Keratinocyte (primary cell): ENCODE results near the gene COL25A1. TPM values are rescaled to one million over a fixed set of nuclear protein-coding genes. Genes with fewer than 3 reads are reported as not detected.

Source experiments
- DNase-seq: peaks from one replicate; pipeline ENCODE4 v3.0.0-alpha.2; 2011; ENCODE audit warnings: low read depth, missing footprints, low spot score
- FAIRE-seq: peaks from 2 replicates; lab custom pipeline; 2011; peaks lifted over from hg19 to GRCh38; lab: Jason Lieb, UNC
- H2AFZ ChIP-seq: 2 replicates; pipeline ENCODE4 v1.6.0; 2012; ENCODE audit warnings: low read length, control low read depth, inconsistent platforms; ENCODE audit not compliant: control insufficient read depth
- H3K27ac ChIP-seq: 2 replicates; pipeline ENCODE4 v1.5.1; 2011; ENCODE audit warnings: low read length; ENCODE audit not compliant: control insufficient read depth, insufficient read depth
- H3K27me3 ChIP-seq: 3 replicates; pipeline ENCODE4 v1.6.0; 2011; ENCODE audit warnings: low read length; ENCODE audit not compliant: control insufficient read depth, insufficient read depth; ENCODE audit errors: extremely low read depth
- H3K36me3 ChIP-seq, 2 experiments: 2 replicates in 1 of 2; 3 replicates in 1 of 2; pipeline ENCODE4 v1.5.1; 2011; ENCODE audit warnings: low read length in 2 of 2, mild to moderate bottlenecking in 1 of 2; ENCODE audit not compliant: control insufficient read depth in 2 of 2, insufficient read depth in 2 of 2; ENCODE audit errors: extremely low read depth in 1 of 2
- H3K4me1 ChIP-seq: 3 replicates; pipeline ENCODE4 v1.5.1; 2011; ENCODE audit warnings: low read length; ENCODE audit not compliant: control insufficient read depth, insufficient read depth; ENCODE audit errors: extremely low read depth
- H3K4me2 ChIP-seq: 3 replicates; pipeline ENCODE4 v1.6.0; 2011; ENCODE audit warnings: low read depth, low read length; ENCODE audit not compliant: control insufficient read depth, insufficient read depth; ENCODE audit errors: extremely low read depth
- H3K4me3 ChIP-seq, 3 experiments: fragments of 200-600 bp in 1 of 3; sonication (generic) in 1 of 3; 2 replicates in 2 of 3; 3 replicates in 1 of 3; pipeline ENCODE4 v1.5.1; 2011 to 2016; ENCODE audit warnings: low read length in 3 of 3, mild to moderate bottlenecking in 3 of 3, control low read depth in 2 of 3, inconsistent platforms in 1 of 3, low read depth in 1 of 3, mixed read lengths in 1 of 3, mixed run types in 1 of 3, moderate library complexity in 1 of 3; ENCODE audit not compliant: control insufficient read depth in 2 of 3, insufficient read depth in 2 of 3; ENCODE audit errors: extremely low read depth in 1 of 3
- H3K79me2 ChIP-seq: 2 replicates; pipeline ENCODE4 v1.6.0; 2012; ENCODE audit warnings: low read length; ENCODE audit not compliant: control insufficient read depth, insufficient read depth
- H3K9ac ChIP-seq: 3 replicates; pipeline ENCODE4 v1.6.0; 2011; ENCODE audit warnings: low read length; ENCODE audit not compliant: control insufficient read depth, insufficient read depth; ENCODE audit errors: extremely low read depth
- H3K9me1 ChIP-seq: 3 replicates; pipeline ENCODE4 v1.6.0; 2011; ENCODE audit warnings: low read length; ENCODE audit not compliant: control insufficient read depth, insufficient read depth; ENCODE audit errors: extremely low read depth
- H3K9me3 ChIP-seq: 2 replicates; pipeline ENCODE4 v1.5.1; 2012; ENCODE audit warnings: low read depth, low read length; ENCODE audit not compliant: control insufficient read depth
- H4K20me1 ChIP-seq: 3 replicates; pipeline ENCODE4 v1.6.0; 2011; ENCODE audit warnings: low read length; ENCODE audit not compliant: control insufficient read depth, insufficient read depth; ENCODE audit errors: extremely low read depth
- EZH2 ChIP-seq: IDR thresholded peaks from one replicate; pipeline ENCODE4 v1.6.1; 2012; ENCODE audit warnings: inconsistent platforms, mild to moderate bottlenecking, low read length, moderate library complexity
- dilution Hi-C: fragments of 300-500 bp; cut with MboI; formaldehyde crosslinking; loops from one replicate; pipeline ENCODE4 v1.7.0; 2020; ENCODE audit warnings: low sequenced_read_pairs; ENCODE audit not compliant: extremely low pct_ligation_motif_present
- polyA plus RNA-seq, 5 experiments: library from polyadenylated mRNA; depleted of rRNA in 3 of 5; stranded (reverse) in 3 of 5; stranded (forward) in 1 of 5; unstranded in 1 of 5; fragments of >200 nt; gene quantifications; 1 replicate in 1 of 5; 2 replicates in 3 of 5; 3 replicates in 1 of 5; pipeline versions ENCODE4 v1.2.1 to v1.2.3, GENCODE V29; 2011 to 2012; ENCODE audit warnings: missing spikeins in 2 of 5, low read depth in 1 of 5, low replicate concordance in 1 of 5
- TF ChIP-seq, protein P1 (sequence below), 3 experiments: IDR thresholded peaks in 1 of 3; conservative IDR thresholded peaks in 1 of 3; optimal IDR thresholded peaks in 1 of 3; 2 replicates in 2 of 3; 3 replicates in 1 of 3; pipeline versions ENCODE3 to v1.5.1; 2011; ENCODE audit warnings: low read length in 3 of 3, mild to moderate bottlenecking in 3 of 3, moderate library complexity in 2 of 3, control low read depth in 1 of 3, inconsistent platforms in 1 of 3; ENCODE audit not compliant: insufficient read depth in 2 of 3; ENCODE audit errors: extremely low read depth in 1 of 3

Gene COL25A1
- polyA plus RNA-seq, 1 donor (not counting 4 experiments of a cell fraction or from before 2014, with no cell fraction given), result not detected

DNA sequence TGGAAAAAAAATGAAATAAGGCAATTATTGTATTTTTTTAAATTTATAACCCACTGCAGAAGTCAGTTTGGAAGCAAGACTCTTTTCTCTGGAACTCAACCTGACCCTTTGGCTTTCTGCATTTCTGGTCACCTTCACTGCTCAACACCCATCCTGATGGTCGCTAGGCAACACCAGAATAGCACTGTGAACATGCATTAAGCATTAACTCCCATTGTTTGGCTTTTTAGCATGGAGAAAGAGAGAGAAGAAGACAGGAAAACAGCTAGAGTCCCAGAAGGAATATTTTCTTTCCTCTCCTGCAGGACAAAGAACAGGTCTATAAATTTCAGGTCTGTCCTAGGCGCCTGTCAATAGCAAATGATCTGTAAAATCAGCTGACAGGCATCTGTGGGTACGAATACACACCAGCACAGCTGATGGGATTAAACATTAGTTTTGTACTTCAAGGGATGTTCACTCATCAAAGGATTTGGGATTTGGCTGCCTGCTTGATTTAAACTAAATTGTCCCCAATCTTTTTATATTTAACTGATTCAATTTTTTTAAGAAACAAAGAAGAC lies 402.4 kb downstream of the COL25A1 start:
- H3K4me1 ChIP-seq, result no peaks in the 10 kb centered on the region
- H3K4me2 ChIP-seq, result no peak overlapping the region
- FAIRE-seq (peak; percentile 23), DNase-seq (no peak)
- no peaks in the 10 kb centered on the region for H3K36me3 ChIP-seq
- H2AFZ ChIP-seq, result no peak overlapping the region
- H3K27me3 ChIP-seq, result no peaks in the 10 kb centered on the region
- no peaks in the 10 kb centered on the region for H3K9me3 ChIP-seq
- H3K27ac ChIP-seq, result no peak overlapping the region
- dilution Hi-C loops, result no loop called here
- H3K9ac ChIP-seq, result no peak overlapping the region
- no peaks in the 10 kb centered on the region for H4K20me1 ChIP-seq
- H3K9me1 ChIP-seq, result no peaks in the 10 kb centered on the region
- no peaks in the 10 kb centered on the region for H3K79me2 ChIP-seq
- no peak for TF ChIP-seq EZH2
- TF ChIP-seq, protein P1, sequence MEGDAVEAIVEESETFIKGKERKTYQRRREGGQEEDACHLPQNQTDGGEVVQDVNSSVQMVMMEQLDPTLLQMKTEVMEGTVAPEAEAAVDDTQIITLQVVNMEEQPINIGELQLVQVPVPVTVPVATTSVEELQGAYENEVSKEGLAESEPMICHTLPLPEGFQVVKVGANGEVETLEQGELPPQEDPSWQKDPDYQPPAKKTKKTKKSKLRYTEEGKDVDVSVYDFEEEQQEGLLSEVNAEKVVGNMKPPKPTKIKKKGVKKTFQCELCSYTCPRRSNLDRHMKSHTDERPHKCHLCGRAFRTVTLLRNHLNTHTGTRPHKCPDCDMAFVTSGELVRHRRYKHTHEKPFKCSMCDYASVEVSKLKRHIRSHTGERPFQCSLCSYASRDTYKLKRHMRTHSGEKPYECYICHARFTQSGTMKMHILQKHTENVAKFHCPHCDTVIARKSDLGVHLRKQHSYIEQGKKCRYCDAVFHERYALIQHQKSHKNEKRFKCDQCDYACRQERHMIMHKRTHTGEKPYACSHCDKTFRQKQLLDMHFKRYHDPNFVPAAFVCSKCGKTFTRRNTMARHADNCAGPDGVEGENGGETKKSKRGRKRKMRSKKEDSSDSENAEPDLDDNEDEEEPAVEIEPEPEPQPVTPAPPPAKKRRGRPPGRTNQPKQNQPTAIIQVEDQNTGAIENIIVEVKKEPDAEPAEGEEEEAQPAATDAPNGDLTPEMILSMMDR (optimal IDR thresholded peaks at IDR 0.05 in 1 of 3, IDR thresholded peaks at IDR 0.05 in 1 of 3, conservative IDR thresholded peaks at IDR 0.05 in 1 of 3; ENCODE audit: extremely low read depth in 1 of 3, insufficient read depth in 2 of 3, low read length in 3 of 3), result no peak
- no peak overlapping the region for H3K4me3 ChIP-seq

DNA sequence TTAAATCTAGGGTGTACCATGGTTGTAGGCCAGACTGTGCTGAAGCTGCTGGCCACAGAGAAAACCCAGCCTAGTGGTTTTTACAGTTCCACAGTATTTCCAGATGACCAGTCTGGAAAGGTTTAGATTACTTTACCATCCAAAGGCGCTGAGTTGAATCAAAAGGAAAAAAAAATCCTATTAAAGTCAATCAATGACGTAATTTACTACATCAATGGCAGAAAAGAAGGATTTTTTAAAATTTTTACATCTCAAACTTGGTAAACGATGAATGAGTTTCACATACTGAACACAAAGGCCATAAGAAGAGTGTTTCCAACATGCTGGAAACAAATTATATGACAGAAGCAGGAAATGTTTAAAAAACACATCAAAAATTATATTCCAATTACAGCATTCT lies 409.0 kb downstream of the COL25A1 start:
- Histone ChIP-seq H3K9ac (no peak overlapping the region), H3K4me3 (no peak overlapping the region), H3K36me3 (no peaks in the 10 kb centered on the region), H3K9me1 (no peaks in the 10 kb centered on the region), H3K79me2 (no peaks in the 10 kb centered on the region), H3K4me1 (no peaks in the 10 kb centered on the region), H3K27me3 (no peaks in the 10 kb centered on the region), H3K27ac (no peak overlapping the region), H3K9me3 (no peaks in the 10 kb centered on the region), H2AFZ (no peak overlapping the region), H3K4me2 (no peak overlapping the region), H4K20me1 (no peaks in the 10 kb centered on the region)
- DNase-seq (no peak), FAIRE-seq (no peak)
- dilution Hi-C loops, result no loop called here
- no peak for TF ChIP-seq EZH2
- TF ChIP-seq, protein P1 (optimal IDR thresholded peaks at IDR 0.05 in 1 of 3, IDR thresholded peaks at IDR 0.05 in 1 of 3, conservative IDR thresholded peaks at IDR 0.05 in 1 of 3; ENCODE audit: extremely low read depth in 1 of 3, insufficient read depth in 2 of 3, low read length in 3 of 3), result no peak
